BLaER1 (cell line): ENCODE measurements around the gene MRPS18A.
"Not testable (repeated sequence)": the region's sequence is repeated elsewhere in the genome, so short reads cannot be mapped to it uniquely, and the experiment has no call there.

Source experiments
- H3K27ac ChIP-seq: shearing (Covaris generic); formaldehyde crosslinking; 2 replicates; pipeline ENCODE4 v1.8.1; 2022
- H3K27me3 ChIP-seq: shearing (Covaris generic); formaldehyde crosslinking; 2 replicates; pipeline ENCODE4 v1.8.1; 2022
- H3K36me3 ChIP-seq: shearing (Covaris generic); formaldehyde crosslinking; 2 replicates; pipeline ENCODE4 v1.8.1; 2022
- H3K4me1 ChIP-seq: shearing (Covaris generic); formaldehyde crosslinking; 2 replicates; pipeline ENCODE4 v1.8.1; 2022
- H3K4me2 ChIP-seq: shearing (Covaris generic); formaldehyde crosslinking; 2 replicates; pipeline ENCODE4 v1.8.1; 2022
- H3K4me3 ChIP-seq: shearing (Covaris generic); formaldehyde crosslinking; 2 replicates; pipeline ENCODE4 v1.8.1; 2022
- H3K9ac ChIP-seq: shearing (Covaris generic); formaldehyde crosslinking; 2 replicates; pipeline ENCODE4 v1.8.1; 2022
- H3K9me3 ChIP-seq: shearing (Covaris generic); formaldehyde crosslinking; 2 replicates; pipeline ENCODE4 v1.8.1; 2022
- H4K20me1 ChIP-seq: shearing (Covaris generic); formaldehyde crosslinking; 2 replicates; pipeline ENCODE4 v1.8.1; 2022
- Cebpa-rat ChIP-seq: shearing (Covaris generic); IDR thresholded peaks from 2 replicates; pipeline ENCODE4 v1.8.1; 2022

MRPS18A gene

DNA sequence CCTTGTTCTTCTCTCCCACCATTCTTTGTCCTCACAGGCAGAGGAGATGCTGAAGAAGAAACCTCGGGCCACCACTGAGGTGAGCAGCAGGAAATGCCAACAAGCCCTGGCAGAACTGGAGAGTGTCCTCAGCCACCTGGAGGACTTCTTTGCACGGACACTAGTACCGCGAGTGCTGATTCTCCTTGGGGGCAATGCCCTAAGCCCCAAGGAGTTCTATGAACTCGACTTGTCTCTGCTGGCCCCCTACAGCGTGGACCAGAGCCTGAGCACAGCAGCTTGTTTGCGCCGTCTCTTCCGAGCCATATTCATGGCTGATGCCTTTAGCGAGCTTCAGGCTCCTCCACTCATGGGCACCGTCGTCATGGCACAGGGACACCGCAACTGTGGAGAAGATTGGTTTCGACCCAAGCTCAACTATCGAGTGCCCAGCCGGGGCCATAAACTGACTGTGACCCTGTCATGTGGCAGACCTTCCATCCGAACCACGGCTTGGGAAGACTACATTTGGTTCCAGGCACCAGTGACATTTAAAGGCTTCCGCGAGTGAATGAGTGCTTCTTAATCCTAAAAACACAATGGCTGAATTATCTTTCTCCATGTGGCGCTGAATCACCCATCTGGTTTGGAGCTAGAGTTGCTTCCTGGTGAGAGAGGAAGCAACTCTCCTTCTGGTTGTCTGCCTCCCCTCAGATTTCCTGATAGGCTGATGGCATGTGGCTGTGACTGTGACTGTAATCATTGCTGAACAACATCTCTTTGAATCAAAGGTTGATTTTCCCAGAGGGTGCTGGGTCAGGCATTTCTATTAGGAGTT is 47.4 kb downstream of the MRPS18A start:
- Histone ChIP-seq H3K4me2 (no peak overlapping the region), H3K9ac (no peak overlapping the region), H3K27me3 (no peaks in the 10 kb centered on the region), H3K9me3 (no peaks in the 10 kb centered on the region), H4K20me1 (peaks cover 86% of the 10 kb centered on the region), H3K27ac (no peak overlapping the region), H3K4me3 (no peak overlapping the region), H3K4me1 (peaks cover 44% of the 10 kb centered on the region), H3K36me3 (peaks cover 68% of the 10 kb centered on the region)
- TF ChIP-seq Cebpa-rat: no peak

DNA sequence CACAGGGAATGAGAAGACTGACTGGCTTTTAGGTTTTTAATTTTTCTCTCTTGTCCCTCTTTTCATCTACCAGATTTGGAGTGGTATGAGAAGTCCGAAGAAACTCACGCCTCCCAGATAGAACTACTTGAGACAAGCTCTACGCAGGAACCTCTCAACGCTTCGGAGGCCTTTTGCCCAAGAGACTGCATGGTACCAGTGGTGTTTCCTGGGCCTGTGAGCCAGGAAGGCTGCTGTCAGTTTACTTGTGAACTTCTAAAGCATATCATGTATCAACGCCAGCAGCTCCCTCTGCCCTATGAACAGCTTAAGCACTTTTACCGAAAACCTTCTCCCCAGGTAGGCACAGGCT is 51.3 kb downstream of the MRPS18A start:
- Histone ChIP-seq H3K4me3 (peak overlapping the region; percentile 81), H3K36me3 (peaks cover 46% of the 10 kb centered on the region), H3K9ac (peak overlapping the region; percentile 88), H3K27ac (peak overlapping the region; percentile 91), H4K20me1 (peaks cover 49% of the 10 kb centered on the region), H3K9me3 (no peaks in the 10 kb centered on the region), H3K4me1 (peaks cover 77% of the 10 kb centered on the region), H3K27me3 (no peaks in the 10 kb centered on the region), H3K4me2 (peak overlapping the region; percentile 93)
- no peak for TF ChIP-seq Cebpa-rat

DNA sequence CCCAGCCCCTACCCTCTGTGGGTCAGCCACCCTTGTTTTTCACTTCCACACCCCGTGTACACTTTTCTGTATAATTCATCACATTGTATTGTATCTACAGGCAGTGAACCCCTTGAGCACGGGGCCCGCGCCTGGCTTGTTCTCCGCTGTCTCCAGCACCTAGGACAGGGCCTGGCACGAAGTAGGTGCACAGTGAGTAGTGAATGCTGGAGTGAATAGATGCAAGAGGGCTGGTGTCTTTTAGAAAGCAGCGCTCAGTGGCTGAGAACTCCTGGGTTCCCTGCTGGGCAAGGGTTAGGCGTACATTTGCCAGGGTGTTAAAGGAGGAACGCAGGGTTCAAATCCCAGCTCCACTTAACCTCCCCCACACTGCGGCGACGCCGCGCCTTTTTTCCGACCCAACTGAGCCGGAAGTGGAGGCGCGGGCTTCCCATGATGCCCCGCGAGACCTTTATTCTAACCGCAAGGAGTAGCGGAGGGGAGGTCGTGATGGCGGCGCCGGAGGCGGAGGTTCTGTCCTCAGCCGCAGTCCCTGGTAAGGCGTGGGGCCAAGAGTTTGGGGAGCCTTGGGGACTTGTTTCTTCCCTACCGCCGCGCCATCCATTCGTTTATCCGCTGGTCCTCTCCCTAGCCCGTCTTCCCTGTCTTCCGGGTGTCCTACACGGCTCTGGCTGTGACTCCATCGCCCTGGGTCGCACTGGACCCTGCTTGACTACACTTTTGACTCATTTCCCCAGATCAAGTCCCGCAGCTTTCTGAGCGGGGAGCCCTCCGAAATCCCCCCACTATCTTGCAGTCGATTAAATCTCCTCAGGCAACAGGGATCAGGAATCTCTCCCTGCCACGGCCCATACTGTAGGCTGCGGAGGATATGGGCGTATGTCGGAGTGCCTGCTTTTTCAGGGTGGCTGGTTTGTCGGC is 51.9 kb downstream of the MRPS18A start, which contains the start of gene MAD2L1BP:
Gene MAD2L1BP, plus strand, starts transcription at position 454 of the 921 bp plus-strand sequence. Its CDS starts 36 bp downstream, at position 490.
- Histone ChIP-seq H3K9me3 (no peaks in the 10 kb centered on the region), H3K4me1 (peaks cover 83% of the 10 kb centered on the region), H3K36me3 (peaks cover 39% of the 10 kb centered on the region), H3K4me2 (peak within 1 kb of the TSS; percentile 93), H3K4me3 (peak within 1 kb of the TSS; percentile 81), H3K27me3 (no peaks in the 10 kb centered on the region), H3K9ac (peak within 1 kb of the TSS; percentile 88), H4K20me1 (peaks cover 43% of the 10 kb centered on the region), H3K27ac (peak within 1 kb of the TSS; percentile 91)
- TF ChIP-seq Cebpa-rat: no peak

DNA sequence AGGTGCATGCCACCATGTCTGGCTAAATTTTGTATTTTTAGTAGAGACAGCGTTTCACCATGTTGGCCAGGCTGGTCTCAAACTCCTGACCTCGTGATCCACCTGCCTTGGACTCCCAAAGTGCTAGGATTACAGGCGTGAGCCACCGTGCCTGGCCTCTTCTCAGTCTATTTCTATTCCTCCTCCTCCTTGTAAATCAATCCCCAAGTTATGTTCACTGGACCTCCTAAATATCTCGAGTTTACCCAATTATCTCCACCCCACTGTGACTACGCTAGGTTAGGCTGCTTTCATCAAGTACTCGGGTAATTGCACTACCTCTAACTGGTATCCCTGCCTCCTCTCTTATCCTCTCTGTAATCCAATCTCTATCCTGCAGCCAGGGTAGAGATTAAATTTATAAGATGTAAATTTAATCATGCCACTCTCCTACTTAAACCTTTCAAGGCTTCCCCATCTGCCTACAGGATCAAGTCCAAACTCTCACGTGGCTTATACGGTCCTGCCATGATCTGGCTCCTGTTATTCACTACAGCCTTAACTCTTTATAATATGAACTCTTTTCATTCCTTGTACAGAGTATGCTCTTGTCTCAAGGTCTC is 52.8 kb downstream of the MRPS18A start:
- H3K4me3 ChIP-seq: peak overlapping the region; percentile 81; the same call in 1 of the 2 replicates
- peak overlapping the region; percentile 88 for H3K9ac ChIP-seq
- H3K27ac ChIP-seq: peak overlapping the region; percentile 91
- H4K20me1 ChIP-seq: peaks cover 34% of the 10 kb centered on the region
- TF ChIP-seq Cebpa-rat: no peak
- peaks cover 82% of the 10 kb centered on the region for H3K4me1 ChIP-seq
- H3K36me3 ChIP-seq: peaks cover 31% of the 10 kb centered on the region
- H3K27me3 ChIP-seq: no peaks in the 10 kb centered on the region
- no peaks in the 10 kb centered on the region for H3K9me3 ChIP-seq
- H3K4me2 ChIP-seq: peak overlapping the region; percentile 93

DNA sequence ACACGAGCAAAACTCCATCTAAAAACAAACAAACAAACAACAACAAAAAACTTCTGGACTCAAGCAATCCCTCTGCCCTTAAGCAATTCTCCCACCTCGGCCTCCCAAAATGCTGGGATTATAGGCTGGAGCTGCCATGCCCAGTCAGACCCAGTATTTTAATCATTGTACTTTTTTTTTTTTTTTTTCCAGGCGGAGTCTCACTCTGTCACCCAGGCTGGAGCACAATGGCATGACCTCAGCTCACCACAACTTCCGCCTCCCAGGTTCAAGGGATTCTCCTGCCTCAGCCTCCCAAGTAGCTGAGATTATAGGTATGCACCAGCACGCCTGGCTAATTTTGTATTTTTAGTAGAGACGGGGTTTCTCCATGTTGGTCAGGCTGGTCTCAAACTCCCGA is 54.6 kb downstream of the MRPS18A start:
- H3K27me3 ChIP-seq, H3K9me3 ChIP-seq, H3K4me3 ChIP-seq, H3K27ac ChIP-seq, H3K9ac ChIP-seq: not testable (repeated sequence)
- H3K36me3 ChIP-seq: peaks cover 13% of the 10 kb centered on the region
- peaks cover 71% of the 10 kb centered on the region for H3K4me1 ChIP-seq
- peaks cover 16% of the 10 kb centered on the region for H4K20me1 ChIP-seq
- H3K4me2 ChIP-seq: peak overlapping the region; percentile 32

DNA sequence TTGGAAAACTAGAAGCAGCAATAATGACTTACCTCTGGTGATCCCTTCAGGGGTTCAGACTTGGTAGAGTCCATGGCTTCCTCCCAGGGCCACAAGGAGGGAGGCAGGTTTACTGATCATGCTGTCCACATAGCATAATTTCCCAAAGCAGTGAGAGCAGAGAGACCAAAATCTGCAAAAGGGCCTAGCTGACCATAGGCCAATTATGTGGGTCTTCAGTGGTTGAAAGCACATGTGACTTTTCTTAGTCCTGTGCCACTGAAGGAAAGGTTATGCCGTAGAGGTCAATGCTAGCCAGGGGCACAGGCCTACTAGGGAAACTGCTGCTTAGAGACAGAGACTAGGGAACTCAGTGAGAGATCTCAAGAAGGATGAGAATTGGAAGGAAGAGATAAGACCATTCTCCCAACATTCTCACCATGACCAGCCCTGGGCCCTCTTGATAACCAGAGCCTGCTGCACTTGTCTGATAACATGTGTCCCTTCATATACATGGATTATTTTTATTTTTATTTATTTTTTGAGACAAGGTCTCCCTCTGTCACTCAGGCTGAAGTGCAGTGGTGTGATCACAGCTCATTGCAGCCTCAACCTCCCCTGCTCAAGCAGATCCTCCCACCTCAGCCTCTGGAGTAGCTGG is 56.5 kb downstream of the MRPS18A start:
- Histone ChIP-seq H3K9me3 (no peaks in the 10 kb centered on the region), H3K27ac (peak overlapping the region; percentile 93), H3K27me3 (no peaks in the 10 kb centered on the region), H3K4me1 (peaks cover 74% of the 10 kb centered on the region), H4K20me1 (peaks cover 15% of the 10 kb centered on the region; the same call in 1 of the 2 replicates), H3K36me3 (peaks cover 5% of the 10 kb centered on the region), H3K4me2 (peak overlapping the region; percentile 88), H3K9ac (no peak overlapping the region; the same call in 1 of the 2 replicates), H3K4me3 (no peak overlapping the region; the same call in 1 of the 2 replicates)
- TF ChIP-seq Cebpa-rat: no peak

DNA sequence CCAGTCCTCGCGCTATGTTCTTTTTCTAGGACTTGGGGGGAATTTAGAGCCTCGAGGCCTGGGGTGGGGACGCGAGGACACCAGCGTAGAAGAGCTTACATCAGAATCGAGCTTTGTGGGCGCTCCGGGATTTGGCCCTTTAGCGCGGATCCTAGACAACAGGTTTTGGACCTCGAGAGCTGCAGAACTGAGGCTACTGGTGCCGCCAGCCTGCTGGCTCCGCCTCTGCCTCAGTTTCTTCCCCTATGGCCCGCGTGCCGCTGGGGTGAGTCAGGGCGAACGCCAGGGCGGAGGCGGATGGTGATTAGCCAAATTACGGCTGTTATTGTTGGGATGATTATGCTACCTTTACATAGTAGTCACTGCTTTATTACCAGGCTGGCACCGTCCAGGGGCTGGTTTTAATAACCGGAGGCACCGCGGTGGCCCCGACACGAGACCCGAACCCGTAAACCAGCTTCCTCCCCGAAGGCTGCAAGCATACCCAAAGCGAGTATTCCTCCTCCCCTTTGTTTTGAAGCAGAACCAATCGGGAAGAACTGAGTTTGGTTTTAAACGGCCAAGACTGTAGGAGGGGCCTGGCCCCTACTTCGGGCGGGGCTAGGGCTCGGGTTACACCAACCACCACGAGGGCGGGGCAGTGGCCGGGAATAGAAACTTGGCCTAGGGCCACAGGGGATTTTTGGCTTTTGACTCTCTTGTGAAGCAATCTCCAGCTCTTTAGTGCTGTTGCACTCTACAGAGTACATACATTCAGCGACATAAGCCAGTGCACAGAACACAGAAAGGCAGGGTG is 57.9 kb downstream of the MRPS18A start:
- Histone ChIP-seq H3K4me3 (peak overlapping the region; percentile 96), H3K36me3 (peaks cover 19% of the 10 kb centered on the region), H4K20me1 (peaks cover 18% of the 10 kb centered on the region; the same call in 1 of the 2 replicates), H3K4me1 (peaks cover 67% of the 10 kb centered on the region), H3K9me3 (no peaks in the 10 kb centered on the region), H3K27ac (peak overlapping the region; percentile 93), H3K27me3 (no peaks in the 10 kb centered on the region), H3K9ac (peak overlapping the region; percentile 84), H3K4me2 (peak overlapping the region; percentile 88)
- TF ChIP-seq Cebpa-rat: peak; percentile 97

DNA sequence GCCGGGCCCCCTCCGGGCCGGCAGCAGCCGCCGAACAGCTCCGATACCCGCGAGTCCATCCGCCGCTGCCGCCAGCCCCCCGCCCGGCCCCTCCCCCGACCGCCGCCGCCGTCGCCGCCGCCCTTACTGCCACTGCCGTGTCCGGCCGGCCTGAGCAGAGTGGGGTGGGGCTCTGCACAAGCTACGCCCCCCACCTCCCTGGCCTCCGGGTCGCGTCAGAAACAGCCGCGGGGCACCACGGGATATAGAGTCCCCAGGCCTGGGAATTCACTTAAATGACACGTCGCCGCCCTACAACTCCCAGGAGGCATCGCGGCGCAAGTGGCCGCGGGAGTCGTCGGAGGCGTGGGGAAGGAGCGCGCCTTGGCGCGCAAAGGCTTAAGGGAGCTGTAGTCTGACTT is 58.5 kb downstream of the MRPS18A start, which contains the start of gene GTPBP2:
Gene GTPBP2, minus strand, starts transcription at position 161 of the 401 bp plus-strand sequence. Its CDS starts 102 bp downstream, at position 59.
- peaks cover 25% of the 10 kb centered on the region for H3K36me3 ChIP-seq
- H3K4me3 ChIP-seq: peak within 1 kb of the TSS; percentile 96
- H3K9ac ChIP-seq: peak within 1 kb of the TSS; percentile 93
- no peak for TF ChIP-seq Cebpa-rat
- H3K4me2 ChIP-seq: peak within 1 kb of the TSS; percentile 89
- H3K27ac ChIP-seq: peak within 1 kb of the TSS; percentile 93
- peaks cover 61% of the 10 kb centered on the region for H3K4me1 ChIP-seq
- H3K27me3 ChIP-seq: no peaks in the 10 kb centered on the region
- peaks cover 18% of the 10 kb centered on the region; the same call in 1 of the 2 replicates for H4K20me1 ChIP-seq
- H3K9me3 ChIP-seq: no peaks in the 10 kb centered on the region
